Activated gamma-delta T cell treated with anti-CD3 and anti-CD28 coated beads, Interleukin-2, amount 50 U/mL, for 16 hours (primary cell): Measurements from ENCODE around the gene C11orf24.
"Not testable (repeated sequence)": the region's sequence is repeated elsewhere in the genome, so short reads cannot be mapped to it uniquely, and the experiment has no call there.

Experiments
- DNase-seq: peaks from one replicate; pipeline ENCODE4 v3.0.0-alpha.2; 2020; ENCODE audit warnings: low read depth

Gene C11orf24

DNA sequence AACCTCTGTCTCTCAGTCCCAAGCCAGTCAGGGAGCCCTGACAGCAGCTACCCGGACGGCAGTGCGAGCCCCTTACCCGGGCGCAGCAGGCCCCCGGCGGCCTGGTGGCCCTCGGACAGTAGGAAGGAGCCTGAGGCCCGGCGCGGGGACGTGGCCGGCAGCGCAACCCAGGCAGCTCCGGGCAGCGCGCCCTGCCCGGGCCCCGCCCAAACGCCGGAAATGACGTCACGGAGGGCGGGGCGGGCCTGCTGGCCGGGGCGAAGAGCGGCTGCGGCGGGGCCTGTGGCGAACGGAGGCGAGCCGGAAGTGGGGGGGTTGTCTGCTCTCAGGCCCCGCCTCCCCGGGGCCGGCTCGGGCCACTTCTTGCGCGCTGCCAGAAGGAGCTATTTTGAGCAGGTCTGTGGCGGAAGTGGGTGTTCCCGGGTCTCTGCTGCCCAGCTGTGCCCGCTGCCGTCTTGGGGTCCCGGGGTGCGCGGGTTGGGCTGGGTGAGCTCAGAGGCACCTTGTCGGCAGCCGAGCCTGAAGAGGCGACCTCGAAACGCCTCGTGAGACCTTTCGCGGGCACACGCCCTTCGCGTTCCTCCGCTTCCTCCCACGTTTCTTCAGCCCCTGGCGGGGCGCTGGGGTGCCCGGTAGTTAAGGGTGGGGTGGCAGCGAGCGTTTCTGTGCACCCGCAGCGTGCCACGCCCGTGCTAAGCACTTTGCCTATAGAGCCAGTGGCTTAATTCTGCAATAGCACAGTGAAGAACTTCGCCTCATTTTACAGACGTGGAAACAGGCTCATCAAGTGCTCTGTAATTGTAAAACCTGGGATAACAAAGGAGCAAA, at the start of gene C11orf24:
C11orf24 (minus strand) TSS at position 193 of the 828 bp plus-strand sequence. CDS start 8,206 bp downstream, outside the sequence.
- DNase-seq, result peak; percentile 90

DNA sequence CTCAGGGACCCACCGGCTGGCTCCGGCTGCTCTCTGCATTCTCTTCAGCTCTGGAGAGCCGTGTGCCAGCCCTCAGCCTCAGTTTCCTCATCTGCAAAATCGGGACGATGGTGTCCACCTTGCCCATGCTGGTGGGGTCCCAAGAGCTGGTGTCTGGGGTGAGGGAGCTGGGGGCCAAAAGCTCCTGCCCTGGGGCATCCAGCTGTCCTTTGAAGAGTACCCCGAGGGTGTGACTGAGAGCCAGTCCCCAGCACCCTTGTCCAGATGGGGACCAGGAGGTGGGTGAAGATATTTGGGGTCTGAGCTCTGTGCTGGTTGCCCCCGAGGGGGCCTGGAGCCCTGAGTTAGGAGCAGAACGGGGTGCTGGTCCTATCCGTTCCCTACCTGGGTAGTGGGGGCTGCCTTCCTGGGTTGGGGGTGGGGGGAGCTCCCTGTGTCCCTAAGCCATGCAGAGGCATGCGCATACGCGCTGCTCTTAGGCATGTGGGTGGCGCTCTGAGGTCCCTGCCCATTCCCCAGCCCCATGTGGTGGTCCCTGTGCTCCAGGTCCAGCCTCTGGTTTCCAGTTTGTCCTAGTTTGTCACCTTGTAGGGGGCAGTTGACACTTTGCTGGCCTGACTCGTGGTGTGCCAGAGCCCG, 45.5 kb upstream of the C11orf24 start:
- no peak for DNase-seq

DNA sequence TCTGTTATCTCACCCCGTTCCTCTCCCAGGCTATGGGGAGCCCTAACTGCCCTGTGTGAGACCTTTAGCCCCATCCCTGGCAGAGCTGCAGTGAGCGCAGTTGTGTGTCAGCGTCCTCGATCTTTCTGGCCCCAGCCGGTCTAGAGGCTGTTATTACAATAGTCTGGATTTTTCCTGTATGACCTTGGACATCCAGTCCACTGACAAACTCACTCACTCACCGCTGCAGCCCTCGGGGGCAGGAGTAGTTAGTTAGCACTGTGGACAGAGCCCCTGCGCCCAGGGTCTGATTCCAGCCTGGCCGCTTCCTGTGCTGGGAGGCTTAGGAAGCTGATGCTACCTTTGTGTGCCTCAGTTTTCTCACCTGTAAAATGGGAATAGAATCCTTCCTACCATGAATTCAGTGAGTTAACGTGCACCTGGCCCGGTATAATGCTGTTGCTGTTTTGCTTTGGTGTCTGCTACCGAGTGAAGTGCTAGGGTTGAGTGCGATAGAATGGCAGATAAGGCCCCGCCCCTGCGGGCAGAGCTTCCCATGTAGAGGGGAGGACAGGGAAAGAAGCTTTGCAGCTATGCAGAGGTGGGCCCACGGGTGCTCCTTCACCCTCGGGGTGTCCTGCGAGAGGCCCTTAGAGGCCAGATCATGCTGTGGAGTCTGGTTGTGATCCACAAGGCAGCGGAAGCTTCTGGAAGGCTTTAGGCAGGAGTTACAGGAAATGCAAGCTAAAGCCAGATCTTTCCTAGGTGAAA, 43.6 kb upstream of the C11orf24 start:
- no peak for DNase-seq

DNA sequence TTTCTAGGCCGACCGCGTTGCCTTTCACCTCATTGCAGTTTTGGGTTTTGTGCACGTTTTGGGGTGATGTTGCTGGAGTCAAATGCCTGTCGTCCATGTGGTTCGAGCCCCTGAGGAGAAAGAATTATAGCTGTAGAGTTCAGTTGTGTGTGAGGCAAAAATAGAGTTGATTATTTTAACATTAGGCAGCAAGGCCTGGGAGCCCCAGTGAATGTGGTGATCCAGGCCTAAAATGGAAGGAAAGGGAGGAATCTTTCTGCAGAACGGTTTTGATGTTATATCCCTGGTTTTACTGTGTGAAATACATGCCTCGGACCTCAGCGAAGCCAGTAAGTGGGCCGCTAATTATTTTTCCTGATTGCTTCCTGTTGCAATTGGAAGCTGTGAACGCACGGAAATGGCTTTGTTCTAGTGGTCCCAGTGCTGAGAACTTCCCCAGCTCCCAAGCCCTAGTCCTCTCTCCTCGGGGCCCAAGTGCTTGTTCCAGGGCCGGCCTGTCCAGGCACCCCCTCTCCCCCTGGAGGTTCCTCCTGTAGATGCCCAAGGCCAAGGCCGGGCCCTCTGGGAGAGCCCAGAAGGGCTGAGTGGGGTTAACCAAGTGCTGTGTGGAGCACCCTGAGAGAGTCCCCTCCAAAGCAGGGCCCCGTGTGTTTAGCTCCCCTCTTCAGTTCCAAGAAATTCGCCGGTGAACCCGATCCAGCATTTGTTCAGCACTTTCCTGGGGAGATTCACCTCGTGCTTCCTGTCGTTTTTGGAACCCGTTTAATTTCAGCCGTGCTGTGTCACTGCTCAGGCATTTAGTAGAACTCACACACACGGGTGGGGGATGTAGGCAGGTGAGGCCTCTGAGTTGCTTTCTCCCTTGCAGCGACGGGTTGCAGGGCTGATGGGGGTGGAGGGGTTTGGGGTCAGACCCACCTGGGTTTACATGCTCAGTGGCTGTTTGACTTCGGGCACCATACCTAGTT, 42.7 kb upstream of the C11orf24 start:
- DNase-seq, result no peak

DNA sequence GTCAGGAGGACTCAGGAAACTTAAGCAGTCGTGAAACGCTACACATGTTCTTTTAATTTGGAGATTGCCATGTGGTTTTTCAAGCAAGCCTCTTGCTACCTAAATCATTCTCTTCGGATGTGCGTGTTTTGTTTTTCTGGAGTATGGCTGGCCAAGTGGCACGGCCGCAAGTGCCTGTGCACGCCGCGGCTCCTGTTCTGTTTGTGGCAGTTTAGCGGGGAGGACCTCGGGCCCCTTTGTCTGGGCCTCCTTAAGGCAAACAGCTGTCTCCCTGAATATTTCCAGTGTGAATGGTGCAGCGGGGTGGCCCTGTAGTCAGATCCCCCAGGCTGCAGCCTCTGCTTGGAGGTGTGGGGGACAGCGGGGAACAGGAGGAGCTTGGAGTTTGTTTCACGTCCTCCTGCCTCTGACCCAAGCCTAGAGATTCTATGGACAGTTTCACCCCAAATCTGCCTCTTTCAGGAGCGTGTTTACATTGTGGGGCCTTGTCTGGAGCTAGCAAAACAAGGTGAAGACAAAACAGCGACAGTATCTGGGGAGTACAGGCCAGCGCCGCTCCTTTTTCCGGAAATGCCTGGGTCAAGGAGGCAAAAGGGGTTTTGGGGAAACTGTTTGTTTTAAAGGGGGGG, 41.9 kb upstream of the C11orf24 start:
- no peak for DNase-seq

DNA sequence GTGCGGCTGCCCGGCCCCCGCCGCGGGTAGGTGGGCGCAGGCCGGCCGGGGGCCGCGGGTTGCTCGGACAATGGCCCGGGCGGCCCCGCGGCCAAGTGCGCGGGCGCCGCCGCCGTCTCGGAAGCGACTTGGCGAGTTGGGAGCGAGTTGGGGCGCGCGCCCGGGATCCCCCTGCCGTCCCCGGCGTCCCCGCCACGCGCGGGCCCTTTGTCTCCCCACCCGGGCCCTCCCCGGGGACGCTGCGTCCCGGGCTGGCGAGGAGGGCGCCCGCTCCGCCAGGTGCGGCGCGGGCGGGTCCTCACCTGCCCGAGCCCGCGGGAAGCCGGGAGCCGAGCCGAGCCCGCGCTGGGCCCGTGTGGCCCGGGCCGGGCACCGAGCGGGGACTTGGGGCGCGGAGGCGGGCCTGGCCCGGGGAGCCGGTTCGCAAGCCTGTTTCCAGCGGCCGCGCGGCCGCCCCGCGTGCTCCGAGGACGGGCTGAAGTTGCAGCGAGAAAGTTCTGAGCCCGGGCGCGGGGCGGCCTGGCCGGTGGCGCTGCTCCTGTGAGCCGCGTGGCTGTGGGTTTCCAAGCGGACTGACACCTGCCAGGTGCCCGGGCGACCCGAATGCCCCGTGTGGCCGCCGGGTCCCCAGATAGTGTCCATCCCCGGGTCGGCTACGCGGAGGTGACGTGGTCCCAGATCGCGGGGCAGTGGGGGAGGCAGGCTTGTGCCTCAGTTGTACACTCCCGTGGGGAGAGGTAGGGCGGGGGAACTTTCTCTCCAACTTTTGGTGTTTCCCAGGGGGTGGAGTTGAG, 41.2 kb upstream of the C11orf24 start:
- no peak for DNase-seq

DNA sequence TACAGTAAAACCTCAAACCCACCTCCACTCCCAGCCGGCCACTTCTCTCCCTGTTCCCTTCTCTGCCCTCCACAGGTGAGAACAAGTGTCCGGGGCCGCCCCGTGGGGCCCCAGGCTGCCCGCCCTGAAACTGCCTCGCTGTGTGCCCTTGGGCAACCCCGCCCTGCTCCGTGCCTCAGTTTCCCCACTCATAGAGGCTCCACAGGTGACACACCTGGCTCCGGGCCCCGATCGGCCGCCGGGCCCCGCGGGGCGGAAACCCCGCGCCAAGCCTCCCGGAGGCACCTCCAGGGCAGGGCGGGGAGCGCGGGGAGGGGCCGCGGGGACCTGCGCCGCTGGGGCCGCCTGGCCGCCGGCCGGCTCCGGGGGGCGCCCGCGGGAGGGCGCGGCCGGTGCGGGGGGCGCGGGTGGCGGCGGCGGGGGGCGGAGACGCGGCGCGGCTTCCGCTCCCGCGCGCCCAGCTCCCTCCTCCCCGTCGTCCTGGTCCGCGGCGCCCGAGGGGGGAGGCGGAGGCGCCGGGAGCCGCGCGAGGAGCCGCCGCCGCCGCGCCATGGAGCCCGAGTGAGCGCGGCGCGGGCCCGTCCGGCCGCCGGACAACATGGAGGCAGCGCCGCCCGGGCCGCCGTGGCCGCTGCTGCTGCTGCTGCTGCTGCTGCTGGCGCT, 40.5 kb upstream of the C11orf24 start, which contains the start of gene LRP5:
LRP5 (plus strand) TSS at position 475 of the 663 bp plus-strand sequence; CDS start at position 599, 124 bp downstream.
- no peak for DNase-seq

DNA sequence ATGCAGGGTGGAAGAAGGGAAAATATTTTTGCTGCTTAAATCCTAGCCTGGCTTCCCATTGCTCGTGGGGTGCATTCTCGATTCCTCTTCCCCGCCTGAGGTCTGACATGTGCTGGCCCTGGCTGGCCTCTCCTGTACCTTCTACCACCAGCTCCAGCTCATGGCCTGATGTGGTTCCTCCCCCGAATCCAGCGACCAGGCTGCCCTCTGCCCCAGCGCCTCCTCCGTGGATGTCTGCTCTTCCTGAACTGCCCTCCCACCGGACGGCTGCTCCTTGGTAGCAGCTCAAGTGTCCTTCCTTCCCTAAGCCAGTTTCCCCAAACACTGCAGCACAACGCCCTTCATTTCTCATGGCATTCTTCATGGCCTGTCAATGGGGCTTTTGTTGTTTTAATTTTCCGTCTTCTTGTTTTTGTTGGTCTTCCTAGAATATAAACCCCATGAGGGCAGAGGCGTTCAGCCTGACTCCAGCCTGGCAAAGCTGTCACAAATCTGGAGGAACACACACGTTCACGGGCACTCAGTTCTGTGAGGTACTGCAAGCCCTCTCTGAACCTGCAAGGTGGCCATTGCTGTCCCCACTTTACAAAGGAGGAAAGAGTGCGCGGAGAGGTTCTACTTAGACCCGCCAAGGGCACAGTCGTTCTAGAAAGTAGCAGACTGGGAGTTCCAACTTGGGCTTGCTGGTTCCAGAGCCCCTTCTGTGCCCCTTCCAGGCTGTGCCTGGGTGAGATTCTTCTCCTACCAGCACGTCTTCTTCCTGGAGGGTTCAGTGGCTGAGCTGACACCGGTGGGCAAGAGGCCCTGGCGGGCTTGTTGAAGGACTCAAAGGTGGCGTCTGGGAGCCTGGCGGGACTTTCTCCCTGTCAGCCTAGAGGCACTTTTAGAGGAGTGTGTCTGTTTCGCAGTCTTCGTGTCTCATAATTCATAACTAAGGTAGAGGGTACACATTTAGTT, 39.7 kb upstream of the C11orf24 start:
- DNase-seq, result no peak

DNA sequence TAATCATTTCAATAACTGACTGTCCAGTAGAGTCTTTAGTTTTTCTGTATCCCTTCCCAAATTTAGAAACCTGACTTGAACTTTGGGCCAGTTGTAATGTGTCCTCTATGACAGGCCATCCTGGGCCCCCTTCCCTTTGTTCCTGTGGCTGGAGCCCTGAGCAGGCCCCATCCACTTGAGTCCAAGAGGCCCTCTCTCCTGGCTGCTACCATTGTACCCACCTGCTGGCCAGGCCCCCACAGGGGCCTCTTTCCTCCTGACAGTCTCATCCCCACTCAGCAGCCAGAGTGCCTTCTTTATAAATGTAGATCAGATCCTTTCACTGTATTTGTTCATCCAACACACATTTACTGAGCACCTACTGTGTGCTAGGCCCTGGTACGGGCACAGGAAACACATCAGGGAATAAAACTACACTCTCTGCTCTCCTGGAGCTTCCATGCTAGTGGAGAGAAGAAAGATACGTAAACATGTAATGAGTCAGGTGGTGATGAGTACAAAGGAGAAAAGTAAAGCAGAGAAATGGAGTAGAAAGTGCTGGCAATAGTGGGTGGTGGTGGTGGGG, 37.9 kb upstream of the C11orf24 start:
- DNase-seq, result no peak

DNA sequence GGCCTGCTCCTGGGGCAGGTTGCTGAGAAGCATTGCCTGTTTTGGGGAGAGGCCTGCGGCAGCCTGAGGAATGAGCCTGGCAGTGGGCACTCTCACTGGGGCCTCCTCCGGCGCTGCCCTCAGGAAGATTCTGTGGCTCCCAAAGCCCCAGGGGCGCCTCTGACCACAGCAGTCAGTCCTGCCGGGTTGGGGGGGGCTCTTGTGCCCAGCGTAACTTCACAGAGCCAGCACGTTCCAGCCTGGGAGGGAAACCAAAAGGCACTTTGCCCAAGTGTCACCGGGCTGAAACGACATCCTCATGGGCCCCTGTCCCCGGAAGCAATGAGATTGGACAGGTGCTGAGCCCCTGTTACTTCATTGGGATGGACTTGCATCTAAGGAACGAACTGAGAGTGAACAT, 36.3 kb upstream of the C11orf24 start:
- DNase-seq, result no peak

DNA sequence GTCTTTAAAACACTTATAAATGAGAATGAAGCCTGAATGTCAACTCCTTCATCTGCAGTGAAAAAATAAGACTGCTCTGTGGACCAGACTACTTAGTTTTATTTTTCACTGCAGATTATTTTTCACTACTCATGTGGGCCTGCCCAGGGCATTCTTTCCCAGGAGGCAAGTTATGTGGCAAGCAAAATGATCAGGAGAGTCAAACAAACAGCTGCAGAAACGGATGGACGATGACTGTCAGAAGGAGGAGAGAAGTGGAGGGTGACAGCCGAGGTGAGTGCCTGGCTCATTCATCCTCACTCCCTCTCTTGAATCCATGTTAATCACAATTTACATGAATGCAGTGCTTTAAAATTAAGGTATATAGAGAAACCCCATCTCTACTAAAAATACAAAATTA, 34.9 kb upstream of the C11orf24 start:
- DNase-seq, result no peak

DNA sequence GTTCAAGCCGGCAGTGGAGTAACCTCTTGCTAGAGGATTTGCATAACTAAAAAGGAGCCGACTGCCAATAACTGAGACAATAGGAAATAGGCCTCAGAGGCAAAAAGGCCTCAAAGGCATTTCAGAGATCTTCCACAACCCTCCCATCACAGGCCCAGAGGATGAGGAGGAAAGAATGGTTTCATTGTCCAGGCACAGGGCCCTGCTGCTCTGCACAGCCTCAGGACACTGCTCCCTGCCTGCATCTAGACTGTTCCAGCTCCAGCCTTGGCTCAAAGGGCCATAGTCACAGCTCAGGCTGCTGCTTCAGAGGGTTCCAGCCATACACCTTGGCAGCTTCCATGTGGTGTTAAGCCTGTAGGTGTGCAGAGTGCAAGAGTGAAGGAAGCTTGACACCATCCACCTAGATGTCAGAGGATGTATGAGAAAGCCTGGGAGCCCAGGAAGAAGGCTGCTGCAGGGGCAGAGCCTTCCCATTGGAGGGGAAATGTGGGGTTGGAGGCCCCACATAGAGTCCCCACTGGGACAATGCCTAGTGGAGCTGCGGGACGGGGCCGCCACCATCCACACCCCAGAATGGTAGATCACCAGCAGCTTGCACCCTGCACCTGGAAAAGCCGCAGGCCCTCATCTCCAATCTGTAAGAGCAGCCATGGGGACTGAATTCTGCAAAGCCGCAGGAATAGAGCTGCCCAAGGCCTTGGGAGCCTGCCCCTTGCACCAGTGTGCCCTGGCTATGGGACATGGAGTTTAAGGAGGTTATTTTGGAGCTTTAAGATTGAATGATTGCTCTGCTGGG, 32.4 kb upstream of the C11orf24 start:
- no peak for DNase-seq

DNA sequence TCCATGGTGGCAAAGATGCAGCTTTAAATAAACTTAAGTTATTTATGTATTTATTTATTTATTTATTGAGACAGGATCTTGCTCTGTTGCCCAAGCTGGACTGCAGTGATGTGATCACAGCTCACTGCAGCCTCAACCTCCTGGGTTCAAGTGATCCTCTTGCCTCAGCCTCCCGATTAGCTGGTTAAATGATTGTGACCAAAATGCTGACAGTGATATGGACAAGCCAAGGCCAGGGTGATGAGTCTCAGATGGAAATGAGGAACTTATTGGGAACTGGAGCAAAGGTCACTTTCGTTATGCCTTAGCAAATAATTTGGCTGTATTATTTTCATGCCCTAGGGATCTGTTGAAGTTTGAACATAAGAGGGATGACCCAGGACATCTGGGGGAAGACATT, 31.3 kb upstream of the C11orf24 start:
- no peak for DNase-seq

DNA sequence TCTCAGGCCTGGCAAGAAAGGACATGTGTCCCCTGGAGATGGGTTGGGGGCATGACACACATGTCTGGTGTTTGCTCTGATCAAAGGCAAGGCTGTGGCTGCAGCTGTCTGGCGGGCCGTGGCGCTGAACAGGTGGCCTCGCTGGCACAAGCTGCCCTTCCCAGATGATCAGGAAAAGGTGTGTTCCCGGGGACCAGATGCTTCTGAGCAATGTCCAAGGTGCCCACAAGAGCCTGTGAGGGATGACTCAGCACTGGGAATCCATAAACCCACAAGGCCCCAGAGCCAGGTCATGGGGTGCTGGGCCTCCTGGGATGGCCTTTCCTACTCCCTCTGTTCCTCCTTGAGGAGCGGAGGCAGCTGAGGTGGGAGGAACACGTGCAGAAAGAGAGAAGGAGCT, 30.9 kb upstream of the C11orf24 start:
- no peak for DNase-seq

DNA sequence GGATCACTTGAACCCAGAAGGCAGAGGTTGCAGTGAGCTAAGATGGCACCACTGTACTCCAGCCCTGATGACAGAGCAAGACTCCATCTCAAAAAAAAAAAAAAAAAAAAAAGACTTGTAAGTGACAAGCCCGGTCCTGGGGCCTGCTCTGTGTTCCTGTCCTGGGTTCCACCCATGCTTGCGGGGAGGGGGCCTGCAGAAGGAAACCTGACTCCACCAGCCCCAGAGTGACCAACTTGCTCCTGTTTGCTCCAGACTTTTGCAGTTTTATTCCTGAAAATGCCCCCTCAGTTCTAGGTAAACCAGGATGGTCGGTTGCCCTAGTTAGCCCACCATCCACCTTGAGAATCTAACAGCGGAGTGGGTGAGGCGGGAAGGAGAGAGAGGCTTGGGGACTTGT, 30.5 kb upstream of the C11orf24 start:
- no peak for DNase-seq

DNA sequence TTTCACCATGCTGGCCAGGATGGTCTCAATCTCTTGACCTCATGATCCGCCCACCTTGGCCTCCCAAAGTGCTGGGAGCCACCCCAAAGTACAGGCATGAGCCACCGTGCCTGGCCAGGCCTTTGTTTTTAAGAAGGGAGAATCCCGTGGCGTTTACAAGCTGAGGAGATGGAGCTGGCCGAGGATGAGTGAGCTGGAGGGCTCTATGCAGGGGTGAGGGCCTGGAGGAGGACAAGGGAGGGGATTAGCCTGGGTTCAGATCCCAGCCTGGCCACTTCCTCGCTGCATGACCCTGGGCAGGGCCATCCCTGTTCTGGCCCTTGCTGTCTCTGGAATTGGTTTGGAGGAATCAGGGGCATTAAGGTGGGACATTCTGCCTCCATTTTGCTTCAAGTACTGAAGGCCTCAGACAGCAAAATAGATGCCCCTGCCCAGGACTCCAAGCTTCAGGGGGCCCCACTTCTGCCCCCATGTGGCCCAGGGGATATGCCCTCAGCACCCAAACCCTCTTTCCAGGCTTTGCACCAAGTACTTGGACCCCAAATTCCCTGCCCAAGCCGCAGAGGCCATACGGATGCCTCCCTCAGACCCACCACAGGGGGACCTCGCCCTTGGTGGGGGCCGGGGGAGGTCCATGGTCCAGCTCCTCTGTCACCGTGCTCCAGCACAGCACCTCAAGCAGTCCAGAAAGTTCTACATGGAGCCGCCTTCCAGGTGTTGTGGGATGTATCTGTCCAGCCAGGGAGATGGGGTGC, 28.5 kb upstream of the C11orf24 start:
- no peak for DNase-seq

DNA sequence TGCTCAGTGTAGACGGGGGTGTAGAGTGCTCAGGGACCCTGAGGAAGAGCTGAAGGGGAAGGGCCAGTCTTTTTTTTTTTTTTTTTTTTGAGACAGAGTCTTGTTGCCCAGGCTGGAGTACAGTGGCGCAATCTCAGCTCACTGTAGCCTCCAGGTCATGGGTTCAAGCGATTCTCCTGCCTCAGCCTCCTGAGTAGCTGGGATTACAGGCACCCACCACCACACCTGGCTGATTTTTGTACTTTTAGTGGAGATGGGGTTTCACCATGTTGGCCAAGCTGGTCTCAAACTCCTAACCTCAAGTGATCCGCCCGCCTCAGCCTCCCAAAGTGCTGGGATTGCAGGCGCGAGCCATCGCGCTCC, 27.7 kb upstream of the C11orf24 start:
- DNase-seq, result not testable (repeated sequence)
